ENCODE measurements around the gene LITAF.
"Not testable (repeated sequence)": the region's sequence is repeated elsewhere in the genome, so short reads cannot be mapped to it uniquely, and the experiment has no call there.

LITAF gene

DNA sequence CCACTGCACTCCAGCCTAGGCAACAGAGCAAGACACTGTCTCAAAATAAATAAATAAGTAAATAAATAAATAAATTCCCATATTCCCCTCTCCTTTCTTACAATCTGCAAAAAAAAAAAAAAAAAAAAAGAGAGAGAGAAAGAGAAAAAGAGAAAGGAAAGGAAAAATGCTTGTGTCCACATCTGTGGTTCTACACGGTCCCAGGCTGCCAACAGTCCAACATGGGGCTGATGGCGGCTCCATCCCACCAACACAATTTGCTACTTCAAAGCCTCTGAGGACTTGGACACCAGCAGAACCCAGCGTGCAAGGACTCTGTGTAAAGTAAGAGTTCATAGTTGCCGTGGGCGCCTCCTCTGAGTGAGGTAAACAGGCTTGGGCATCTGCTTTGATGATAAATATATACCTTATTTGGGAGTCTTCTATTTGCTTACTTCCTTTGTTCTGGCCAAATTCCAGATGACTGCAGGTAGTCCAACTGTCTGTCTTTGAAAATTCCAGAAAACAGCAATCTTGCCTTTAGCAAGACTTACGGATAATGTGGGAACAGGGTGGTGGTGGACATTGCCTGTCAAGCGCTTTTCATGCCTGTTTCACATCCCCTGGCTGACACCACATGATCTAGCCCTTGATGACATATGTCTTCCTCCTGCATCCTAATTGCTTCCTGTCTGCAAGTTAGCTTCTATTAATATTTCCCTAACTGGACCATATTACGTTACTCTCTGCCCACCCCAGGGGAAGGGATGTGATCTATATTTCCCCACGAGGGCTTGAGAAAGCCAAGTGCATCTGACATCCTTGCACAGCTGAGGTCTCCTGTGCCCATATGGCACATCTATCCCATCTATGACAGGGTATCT is 10.1 kb downstream of the LITAF start:
- DNase-seq (ENCODE audit: extremely low read depth in 1 of 2, low read depth in 1 of 2), result no peak

DNA sequence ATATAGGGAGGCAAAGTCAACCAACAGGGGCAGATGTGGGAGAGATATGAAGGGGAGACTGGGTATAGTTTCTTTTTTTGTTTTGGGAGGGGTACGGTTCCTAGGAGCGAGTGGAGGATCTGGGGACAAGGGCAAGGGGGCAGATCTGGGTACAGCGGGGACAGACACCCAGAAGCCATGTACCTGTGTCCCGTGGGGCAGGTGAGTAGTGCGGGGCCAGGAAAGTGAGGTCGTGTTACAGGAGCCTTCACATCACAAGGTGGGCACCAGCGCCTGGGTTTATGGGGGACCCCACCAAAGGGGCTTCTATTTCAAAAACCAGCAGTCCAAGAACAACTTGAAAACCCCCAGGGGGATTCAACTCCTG is 11.5 kb downstream of the LITAF start:
- no peak for DNase-seq (ENCODE audit: extremely low read depth in 1 of 2, low read depth in 1 of 2)

DNA sequence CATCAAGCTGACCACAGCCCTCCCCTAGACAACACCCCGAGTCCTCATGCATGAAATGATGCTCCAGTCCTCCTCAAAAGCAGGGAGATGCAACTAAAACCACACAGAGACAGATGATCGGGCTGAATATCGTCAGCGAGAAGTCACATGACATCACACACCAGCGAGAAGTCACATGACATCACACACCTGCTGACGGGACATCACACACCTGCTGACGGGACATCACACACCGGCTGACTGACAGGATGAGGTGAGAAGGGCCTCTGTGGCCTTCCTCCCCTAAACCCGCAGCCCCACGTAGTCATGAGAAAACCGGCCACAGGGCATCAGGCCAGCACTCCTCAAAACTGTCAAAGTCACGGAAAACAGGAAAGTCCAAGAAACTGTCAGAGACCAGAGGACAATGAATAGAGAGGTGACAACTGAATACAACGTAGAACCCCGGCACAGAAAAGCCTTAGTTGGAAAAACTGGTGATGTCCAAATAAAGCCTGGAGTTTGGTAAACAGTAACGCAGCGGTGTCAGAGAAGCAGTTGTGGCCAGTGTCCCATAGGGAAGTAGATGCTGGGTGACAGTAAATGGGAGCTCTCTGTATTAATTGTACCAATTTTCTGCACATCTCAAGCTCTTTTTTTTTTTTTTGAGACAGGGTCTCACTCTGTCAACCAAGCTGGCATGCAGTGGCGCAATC is 14.3 kb downstream of the LITAF start:
- DNase-seq (ENCODE audit: extremely low read depth in 1 of 2, low read depth in 1 of 2), result peak; percentile 38 to 63

DNA sequence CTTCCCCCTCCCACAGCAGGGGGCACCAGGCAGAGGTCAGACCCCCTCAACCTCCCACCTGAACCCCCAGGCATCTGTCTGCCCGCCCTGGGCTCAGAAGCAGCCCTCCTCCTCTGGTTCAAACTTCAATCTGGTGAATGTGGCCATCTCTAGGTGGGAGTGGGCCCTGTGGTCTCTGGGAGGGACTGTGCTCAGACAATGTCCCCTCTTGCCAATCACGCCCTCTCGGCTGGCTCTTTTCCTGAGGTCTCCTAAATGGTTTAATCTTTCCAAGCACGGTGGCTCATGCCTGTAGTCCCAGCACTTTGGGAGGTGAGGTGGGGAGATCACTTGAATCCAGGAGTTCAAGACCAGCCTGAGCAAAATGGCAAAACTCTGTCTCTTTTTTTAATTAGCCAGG is 15.2 kb downstream of the LITAF start:
- no peak for DNase-seq (ENCODE audit: extremely low read depth in 1 of 2, low read depth in 1 of 2)

DNA sequence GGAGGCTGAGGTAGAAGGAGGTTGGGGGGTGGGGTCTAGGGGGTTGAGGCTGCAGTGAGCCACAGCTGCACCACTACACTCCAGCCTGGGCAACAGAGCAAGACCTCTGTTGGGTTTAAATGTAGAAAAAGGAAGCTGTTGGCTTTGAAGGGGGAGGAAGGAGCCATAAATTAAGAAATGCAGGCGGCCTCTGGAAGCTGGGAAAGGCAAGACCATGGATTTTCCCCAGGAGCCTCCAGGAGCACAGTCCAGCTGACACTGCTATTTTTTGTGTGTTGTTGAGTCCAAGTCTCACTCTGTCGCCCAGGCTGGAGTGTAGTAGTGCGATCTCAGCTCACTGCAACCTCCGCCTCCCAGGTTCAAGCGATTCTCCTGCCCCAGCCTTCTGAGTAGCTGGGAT is 15.9 kb downstream of the LITAF start:
- DNase-seq (ENCODE audit: extremely low read depth in 1 of 2, low read depth in 1 of 2), result no peak

DNA sequence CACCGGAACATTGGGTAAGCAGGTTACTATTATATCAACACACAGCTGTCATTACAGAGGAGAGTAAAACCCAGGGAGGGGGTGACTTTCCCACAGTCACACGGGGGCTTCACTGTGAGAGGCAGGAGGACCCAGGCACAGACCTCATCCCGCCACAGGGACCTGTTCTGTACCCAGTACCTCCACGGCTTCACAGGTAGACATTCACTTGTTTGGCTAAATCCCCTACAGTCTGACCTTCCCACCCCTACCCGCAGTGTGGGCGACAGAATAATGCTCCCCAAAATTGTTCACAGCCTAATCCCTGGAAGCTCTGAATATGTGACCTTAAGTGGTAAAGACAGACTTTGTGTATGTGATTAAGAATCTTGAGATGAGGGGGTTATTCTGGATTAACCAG is 16.5 kb downstream of the LITAF start:
- DNase-seq (ENCODE audit: extremely low read depth in 1 of 2, low read depth in 1 of 2), result no peak

DNA sequence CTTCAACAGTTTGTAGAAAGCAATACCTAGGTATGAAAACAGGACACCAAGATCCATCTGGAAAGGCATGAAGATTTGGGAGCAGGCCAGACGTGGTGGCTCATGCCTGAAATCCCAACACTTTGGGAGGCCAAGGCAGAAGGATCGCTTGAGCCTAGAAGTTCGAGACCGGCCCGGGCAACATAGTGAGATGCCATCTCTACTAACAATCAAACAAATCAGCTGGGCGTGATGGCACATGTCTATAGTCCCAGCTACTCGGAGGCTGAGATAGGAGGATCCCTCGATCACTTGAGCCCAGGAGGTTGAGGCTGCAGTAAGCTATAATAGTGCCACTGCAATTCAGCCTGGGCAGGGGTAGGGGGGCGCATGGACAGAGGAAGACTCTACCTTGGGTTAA is 20.3 kb downstream of the LITAF start:
- no peak for DNase-seq (ENCODE audit: extremely low read depth in 1 of 2, low read depth in 1 of 2)

DNA sequence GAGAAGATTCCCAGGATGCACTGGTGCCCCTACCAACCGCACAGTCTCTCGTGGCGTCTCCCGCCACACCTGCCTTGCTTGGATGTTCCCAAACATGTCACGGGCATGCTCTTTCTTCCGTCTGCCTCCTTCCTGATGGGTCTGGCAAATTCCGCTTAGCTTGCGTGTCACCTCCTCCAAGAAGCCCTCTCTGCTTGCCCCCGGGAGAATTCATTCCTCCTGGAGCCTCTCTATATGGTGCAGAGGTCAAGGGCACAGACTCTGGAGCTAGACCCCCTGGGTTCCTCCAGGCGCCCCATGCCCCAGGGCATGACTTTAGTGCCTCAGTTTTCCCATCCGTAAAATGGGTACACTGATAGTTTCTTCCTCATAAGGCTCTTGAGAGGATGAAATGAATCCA is 21.1 kb downstream of the LITAF start:
- DNase-seq (ENCODE audit: extremely low read depth in 1 of 2, low read depth in 1 of 2), result no peak

DNA sequence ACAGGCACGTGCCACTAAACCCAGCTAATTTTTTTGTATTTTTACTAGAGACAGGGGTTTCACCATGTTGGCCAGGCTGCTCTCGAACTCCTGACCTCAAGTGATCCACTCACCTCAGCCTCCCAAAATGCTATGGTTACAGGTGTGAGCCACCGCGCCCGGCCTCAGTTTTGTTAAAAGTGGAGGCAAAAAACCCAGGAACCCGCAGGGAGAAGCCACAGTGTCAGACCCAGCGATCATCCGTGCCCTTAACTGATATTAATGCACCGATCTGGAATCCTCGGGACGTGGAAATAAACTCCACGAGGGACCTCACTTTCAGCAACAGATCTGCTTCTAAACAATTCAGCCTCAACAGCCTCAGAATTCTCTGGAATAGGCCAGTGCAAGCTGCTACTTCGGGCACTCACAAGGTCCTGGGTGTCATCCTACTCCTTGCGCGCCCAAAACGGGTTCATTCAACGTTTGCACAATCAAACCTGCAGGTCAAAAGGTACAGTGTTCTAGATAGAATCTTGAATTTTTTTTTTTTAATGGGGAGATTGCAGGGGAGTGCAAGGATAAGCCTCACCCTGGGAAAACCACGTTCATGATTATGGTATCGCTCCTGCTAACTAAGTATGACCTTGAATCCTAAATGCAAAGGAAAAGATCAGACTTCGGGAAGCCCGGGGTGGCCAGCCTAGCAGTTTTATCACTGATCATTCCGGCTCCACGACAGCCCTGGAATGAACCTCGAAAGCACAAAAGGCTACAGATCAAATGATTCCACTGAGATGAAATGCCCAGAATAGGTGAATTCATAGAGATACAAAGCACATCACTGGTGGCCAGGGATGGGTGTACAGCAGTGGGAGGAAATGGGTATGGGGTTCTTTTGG is 22.4 kb downstream of the LITAF start:
- DNase-seq (ENCODE audit: extremely low read depth in 1 of 2, low read depth in 1 of 2), result no peak

DNA sequence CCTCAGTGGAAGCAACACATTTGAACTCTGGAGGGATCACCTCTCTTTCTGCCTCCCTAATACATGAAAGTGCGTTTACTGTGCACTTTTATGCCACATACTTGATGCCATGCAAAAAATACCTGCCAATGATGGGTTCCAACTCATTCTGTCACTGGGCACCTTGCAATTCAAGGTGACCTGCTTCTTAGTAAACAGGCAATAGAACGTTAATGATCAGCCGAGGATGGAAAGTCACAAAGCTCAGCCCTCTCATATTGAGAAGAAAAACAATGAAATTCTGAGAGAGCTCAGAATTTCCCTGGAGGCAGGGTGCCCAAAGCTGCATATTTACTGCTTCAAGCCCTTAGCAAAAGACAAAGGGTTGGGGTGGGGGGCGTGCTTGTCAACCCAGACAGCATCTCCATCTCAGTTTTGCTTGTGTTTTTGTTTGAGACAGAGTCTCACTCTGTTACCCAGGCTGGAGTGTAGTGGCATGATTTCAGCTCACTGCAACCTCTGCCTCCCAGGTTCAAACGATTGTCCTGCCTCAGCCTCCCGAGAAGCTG is 23.2 kb downstream of the LITAF start:
- no peak for DNase-seq (ENCODE audit: extremely low read depth in 1 of 2, low read depth in 1 of 2)

DNA sequence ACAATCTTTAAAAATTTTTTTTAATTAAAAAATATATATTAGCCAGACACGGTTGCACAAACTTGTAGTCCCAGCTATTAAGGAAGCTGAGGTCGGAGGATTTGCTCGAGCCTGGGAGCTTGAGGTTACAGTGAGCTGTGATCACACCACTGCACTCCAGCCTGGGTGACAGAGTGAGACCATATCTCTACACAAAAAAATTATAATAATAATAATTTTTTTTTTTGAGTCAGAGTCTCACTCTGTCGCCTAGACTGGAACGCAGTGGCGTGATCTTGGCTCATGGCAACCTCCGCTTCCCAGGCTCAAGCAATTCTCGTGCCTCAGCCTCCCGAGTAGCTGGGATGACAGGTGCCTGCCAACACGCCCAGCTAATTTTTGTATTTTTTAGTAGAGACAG is 23.8 kb downstream of the LITAF start:
- no peak for DNase-seq (ENCODE audit: extremely low read depth in 1 of 2, low read depth in 1 of 2)

DNA sequence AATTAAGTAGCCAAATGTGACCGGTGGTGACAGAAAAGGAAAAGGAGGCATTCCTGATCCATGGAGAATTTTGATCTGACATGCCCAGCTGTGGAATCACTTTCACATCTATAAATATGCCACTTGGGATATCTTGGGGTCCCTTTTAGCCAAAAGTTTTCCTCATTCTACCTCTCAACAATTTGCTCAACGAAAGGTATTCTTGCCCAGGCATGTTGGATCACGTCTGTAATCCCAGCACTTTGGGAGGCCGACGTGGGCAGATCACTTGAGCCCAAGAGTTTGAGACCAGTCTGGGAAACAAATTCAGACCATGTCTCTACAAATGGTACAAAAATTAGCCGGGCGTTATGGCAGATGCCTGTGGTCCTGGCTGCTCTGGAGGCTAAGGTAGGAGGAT is 24.3 kb downstream of the LITAF start:
- DNase-seq (ENCODE audit: extremely low read depth in 1 of 2, low read depth in 1 of 2), result no peak

DNA sequence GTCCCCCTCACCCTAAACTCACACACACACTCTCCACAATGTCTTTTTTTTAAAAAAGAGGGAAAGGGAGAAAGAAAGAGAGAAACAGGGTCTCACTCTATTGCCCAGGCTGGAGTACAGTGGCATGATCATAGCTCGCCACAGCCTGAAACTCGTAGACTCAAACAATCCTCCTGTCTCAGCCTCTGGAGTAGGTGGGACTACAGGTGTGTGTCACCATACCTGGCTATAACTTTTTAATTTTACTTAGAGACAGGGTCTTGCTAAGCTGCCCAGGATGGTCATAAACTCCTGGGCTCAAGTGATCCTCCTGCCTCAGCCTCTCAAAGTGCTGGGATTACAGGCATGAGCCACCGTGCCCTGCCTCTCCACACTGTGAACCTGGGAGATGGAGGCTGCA is 24.9 kb downstream of the LITAF start:
- no peak for DNase-seq (ENCODE audit: extremely low read depth in 1 of 2, low read depth in 1 of 2)

DNA sequence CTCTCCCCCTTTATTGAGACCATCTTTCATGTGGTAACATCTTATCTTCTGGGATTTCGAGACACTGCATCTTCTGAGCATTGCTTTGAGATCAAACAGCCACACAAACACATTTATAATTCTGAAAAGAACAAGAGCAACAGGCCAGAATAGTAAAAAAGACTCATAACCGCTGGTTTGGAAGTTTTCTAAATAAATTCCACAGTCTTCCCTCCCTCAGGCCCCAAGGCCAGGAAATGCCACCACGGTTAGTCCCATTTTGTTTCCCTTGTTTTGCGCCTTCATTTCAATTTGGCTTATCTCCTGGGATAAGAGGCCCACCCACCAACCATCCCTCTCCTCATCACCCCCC is 25.3 kb downstream of the LITAF start:
- no peak for DNase-seq (ENCODE audit: extremely low read depth in 1 of 2, low read depth in 1 of 2)

DNA sequence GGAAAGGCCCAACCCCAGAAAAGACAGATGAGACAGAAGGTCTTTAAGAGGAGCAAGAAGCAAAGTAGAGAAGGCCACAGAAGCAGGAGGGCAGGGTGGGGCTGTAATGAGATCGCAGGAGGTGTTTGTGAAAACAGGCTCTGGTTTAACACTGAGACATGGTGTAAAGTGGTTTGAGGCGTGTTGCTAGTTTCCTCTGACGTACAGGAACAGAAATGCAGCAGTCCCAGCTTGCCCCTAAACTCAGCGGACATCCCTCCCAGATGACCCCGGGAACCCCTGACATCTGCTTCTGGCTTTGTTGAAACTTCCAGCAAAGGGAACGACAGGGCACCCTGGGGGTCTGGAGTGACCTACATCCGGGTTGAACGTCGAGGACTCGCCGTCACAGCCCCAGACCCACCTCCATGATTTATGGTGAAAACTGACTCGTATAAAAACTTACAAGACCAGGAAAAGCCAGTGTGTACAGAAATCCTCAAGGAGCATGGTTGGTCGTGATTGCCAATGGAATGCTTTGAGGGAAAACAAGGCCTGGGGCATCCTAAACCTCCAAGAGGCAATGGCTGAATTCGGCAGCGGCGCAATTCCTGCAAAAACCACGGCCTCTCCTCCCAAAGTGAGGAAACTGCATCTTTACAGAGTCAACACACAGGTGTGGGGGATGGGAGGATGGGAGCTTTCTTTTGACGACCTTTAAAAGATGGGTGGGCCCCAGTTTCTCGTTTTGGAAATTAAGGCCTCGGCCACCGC is 25.8 kb downstream of the LITAF start:
- peak; percentile 40 to 63 for DNase-seq (ENCODE audit: extremely low read depth in 1 of 2, low read depth in 1 of 2)

DNA sequence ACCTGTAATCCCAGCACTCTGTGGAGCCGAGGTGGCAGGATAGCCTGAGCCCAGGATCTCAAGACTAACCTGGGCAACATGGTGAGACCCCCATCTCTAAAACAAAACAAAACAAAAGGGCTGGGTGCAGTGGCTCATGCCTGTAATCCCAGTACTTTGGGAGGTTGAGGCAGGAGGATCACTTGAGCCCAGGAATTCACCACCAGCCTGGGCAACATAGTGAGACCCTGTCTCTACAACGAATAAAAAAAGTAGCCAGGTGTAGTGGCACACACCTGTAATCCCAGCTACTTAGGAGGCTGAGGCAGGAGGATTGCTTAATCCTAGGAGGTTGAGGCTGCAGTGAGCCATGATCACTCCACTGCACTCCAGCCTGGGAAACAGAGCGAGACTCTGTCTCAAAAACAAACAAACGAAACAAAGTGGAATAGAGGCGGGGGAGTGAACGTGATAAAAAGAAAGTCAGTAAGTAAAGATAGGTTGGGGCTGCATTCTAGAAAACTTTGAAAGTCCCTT is 28.4 kb downstream of the LITAF start:
- DNase-seq (ENCODE audit: extremely low read depth in 1 of 2, low read depth in 1 of 2), result not testable (repeated sequence)

DNA sequence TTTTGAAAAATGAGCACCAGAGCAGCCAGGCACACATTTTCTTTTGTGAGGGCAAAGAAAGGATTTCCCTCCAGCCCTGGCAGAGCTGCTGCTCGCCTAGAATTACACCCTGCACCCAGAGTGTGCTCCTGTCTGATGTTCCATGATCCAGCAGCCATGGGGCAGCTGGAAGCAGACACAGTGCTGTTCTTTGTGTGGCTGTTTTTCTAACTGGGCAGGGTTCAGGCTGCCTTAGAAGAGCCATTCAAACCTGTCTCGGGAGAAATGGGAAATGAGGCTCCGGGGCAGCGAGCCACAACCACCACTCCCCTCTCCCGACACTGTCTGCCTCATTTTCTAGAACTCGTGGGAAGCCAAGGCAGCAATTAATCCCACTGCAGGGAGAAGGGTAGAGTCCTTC is 28.9 kb downstream of the LITAF start:
- DNase-seq (ENCODE audit: extremely low read depth in 1 of 2, low read depth in 1 of 2), result no peak

DNA sequence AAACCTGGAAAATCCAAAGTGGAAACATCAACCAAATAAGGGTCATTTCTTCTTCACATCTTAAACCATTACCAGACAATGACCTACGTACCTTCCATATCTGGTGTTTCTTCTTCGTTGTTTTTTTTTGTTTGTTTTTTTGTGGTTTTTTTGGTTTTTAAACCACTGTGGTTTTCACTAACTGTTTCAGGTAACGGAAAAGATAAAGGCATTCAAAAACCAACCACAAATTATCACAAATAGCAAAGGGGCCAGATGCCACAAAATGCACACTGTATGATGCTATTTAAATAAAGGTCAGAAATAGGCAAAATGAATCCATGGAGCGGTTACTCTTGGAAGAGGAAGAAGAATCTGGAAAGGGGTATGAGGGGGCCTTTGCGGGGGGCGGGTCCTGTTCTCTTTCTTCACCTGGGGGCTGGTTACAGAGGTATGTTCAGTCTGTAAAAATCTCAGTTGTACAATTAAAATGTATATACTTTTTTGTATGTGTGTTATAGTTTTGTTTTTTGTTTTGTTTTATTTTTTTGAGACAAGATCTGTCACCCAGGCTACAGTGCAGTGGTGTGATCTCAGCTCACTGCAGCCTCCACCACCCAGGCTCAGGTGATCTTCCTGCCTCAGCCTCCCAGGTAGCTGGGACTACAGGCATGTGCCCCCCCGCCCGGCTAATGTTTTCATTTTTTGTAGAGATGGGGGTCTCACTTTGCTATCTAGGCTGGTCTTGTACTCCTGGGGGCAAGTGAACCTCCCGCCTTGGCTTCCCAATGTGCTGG is 29.6 kb downstream of the LITAF start:
- DNase-seq (ENCODE audit: extremely low read depth in 1 of 2, low read depth in 1 of 2), result no peak

DNA sequence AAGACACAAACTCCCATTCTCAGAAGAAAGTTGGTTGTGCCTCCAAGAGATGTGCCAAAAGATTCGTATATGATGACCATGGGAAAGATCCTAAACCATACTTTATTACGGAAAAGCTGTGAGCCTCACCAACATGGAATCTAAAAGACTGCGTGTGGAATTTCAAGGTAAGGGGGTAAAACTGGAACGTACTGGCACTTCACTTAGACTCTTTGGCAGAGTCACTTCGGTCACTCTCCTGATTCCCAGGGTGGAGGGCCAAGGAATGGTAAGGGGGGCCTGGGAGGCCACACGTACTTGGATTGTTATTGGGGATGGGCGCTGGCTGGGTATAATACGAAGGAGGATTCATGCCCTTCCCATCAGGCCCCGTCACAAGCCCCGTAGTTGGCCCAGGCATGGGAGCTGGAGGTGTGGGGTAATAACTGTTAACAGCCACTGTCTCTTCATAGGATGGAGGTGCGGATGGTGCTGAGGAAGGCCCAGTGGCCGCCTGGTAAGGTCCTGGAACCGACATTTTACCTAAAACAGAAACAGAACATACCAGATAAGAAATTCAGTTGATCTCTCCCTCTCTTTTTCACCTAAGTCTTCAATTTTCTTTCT is 30.4 kb downstream of the LITAF start:
- DNase-seq (ENCODE audit: extremely low read depth in 1 of 2, low read depth in 1 of 2), result no peak
